ENCODE results near the gene GRM7.
A peak's percentile ranks its signal among the peaks of the same experiment; 100 is the strongest.

The GRM7 gene

GRCh38 chr3:7678521-7678920 lies 817.6 kb downstream of the GRM7 start:
- no peak for DNase-seq

DNA sequence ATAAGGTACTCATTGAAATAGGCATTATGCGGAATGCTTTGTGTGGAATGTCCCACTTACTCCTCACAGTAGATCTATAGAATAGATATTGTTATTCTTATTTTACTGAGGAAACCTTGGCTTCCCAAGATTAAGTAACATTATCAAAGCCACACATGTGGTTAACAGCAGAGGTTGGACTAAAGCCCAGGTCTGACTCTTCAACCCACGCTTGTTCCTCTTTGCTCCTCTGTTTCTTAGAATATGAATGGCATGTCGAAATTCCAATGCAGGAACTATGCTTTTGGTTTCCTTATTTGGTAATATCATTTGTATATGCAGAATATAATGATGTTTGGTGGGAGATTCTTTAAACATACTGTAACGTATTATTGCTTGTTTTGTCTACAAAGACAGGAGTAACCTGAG lies 821.9 kb downstream of the GRM7 start:
- peak; percentile 89 for DNase-seq

- peak; percentile 18 for DNase-seq
These were observed 822.5 kb downstream of the GRM7 start for GRCh38 chr3:7683426-7683825.

- no peak for DNase-seq
These were observed 823.3 kb downstream of the GRM7 start for GRCh38 chr3:7684182-7684715.

DNA sequence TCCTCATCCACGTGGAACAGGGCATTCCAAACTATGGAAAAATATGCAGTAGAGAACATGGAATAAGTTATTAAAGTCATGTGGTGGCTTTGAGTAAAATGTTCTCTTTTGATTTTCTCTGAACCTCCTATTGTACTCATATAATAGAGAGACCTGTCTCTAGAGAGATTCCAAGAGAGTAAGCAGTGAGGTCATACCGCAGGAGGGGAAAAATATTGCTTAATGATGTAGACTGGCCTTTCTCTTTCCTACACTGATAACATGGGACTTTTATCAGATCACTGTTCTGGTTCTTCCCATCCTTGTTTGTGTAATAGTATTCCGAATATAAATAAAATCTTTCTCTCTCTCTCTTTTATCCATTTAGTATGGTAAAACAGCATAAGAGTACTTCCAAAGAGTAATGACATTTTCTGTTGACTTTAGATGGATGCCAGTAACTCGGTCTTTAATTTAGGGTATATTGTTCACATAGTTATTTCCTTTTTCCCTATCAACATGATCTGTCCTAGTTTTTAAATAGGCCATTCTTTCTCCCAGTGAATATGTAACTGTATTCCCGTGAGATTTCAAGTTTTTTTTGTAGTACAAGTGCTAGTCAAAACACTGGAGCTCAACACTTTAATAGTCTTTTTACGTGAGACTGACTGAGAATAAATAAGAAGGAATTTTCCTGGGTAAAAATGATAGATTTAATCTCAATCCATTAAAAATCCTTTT lies 826.7 kb downstream of the GRM7 start:
- no peak for DNase-seq

DNA sequence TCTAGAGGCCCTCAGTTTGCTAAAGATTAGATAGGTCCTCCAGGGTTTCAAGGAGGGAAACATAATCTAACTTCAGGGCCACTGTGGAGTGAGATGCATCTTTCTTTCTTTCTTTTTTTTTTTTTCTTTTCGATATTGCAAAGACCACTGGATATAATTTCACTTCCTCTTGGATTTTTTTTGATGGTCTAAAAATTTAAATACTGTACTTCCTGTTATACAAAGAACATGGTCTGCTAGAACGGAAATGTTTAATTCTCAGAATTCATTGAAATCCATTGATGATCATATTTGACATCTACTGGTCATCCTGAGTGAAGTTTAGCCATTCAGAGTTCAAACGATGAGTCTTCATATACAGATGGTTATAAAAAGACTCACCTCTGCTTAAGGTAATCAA lies 832.0 kb downstream of the GRM7 start:
- DNase-seq, result no peak

DNA sequence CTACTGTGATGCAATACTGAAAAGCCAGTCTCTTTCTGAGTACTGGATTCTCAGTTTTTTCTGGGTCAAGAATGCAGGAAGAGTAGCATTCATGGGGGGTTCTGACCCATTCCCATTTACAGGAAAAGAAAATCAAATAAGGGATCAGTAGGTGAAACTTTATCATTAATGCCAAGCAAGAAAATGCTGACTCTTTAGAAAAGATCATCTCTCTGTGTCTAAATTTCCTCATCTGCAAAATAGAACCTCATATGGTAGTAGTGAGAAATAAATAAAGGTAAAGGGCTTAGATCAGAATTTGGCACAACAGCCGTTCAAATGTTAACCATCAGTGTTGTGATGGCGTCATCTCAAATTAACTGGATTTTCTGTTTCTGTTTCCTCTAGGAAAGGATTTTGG lies 833.1 kb downstream of the GRM7 start:
- DNase-seq, result no peak

GRCh38 chr3:7695049-7695448 lies 834.1 kb downstream of the GRM7 start:
- no peak for DNase-seq

- DNase-seq, result no peak
These were observed 835.4 kb downstream of the GRM7 start for GRCh38 chr3:7696320-7696719.

GRCh38 chr3:7697548-7697947 lies 836.6 kb downstream of the GRM7 start:
- peak; percentile 65 for DNase-seq

- DNase-seq, result no peak
These were observed 839.6 kb downstream of the GRM7 start for GRCh38 chr3:7700539-7700938.

- no peak for DNase-seq
These were observed 840.1 kb downstream of the GRM7 start for GRCh38 chr3:7700977-7701376.

- DNase-seq, result no peak
These were observed 846.3 kb downstream of the GRM7 start for GRCh38 chr3:7707187-7707586.

- no peak for DNase-seq
These were observed 848.6 kb downstream of the GRM7 start for GRCh38 chr3:7709376-7710082.

DNA sequence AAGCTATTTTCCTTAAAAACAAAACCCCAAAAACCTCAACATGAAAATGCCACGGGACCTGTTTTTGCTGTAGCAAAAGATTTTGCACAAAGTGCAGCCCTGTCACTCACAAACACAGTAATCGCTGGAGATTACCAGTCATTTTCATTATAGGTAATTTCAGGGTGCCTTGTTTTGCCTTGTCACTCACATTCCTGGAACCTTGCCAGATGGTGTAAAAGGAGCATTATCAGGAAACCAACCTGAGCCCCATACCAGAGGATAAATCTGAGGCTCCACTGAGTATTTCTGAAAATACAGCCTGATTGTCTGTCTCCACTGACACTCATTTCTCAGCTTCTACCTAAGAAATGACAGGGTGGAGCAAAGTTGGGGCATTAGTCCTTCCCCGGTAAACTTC lies 849.4 kb downstream of the GRM7 start:
- peak; percentile 50 for DNase-seq

- DNase-seq, result no peak
These were observed 852.8 kb downstream of the GRM7 start for GRCh38 chr3:7713724-7714123.

- DNase-seq, result no peak
These were observed 859.9 kb downstream of the GRM7 start for GRCh38 chr3:7720649-7721297.

DNA sequence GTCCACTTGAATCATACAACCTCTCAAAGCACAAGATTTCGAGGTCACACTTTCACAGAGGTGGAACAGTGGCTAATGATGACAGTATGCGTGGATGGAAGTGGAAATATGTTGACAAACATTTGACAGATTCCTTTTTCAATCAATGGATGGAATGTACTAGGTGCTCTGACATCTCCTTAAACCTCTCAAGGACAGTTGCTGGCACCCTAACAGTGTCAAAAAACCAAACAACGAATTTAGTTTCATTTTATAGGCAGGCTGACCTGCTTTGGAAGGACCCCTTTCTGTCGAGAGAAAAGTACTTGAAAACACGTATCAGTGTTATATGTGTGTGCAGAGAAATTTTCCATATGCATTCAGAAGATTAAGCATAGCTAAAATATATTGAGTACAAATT lies 861.0 kb downstream of the GRM7 start:
- DNase-seq, result no peak

GRCh38 chr3:7728566-7729519 lies 867.9 kb downstream of the GRM7 start:
- no peak for DNase-seq

DNA sequence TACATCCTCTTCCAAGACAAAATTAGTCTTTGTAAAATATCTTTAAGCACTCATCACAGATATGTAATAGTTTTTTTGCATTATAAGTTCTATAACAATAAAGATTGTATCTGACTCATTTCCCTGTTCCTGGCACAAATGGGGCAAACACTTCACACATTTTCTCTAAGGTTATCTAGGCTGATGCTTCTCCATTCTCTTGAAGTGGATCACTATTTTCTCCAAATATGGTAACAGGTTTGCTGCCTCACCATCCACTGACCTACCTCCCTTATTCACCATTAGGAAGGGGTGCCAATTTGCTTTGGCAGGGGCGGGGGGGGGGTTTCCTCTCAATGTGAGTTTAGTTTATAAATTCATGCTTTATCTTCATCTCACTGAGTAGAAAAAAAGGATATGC lies 873.0 kb downstream of the GRM7 start:
- DNase-seq, result no peak

DNA sequence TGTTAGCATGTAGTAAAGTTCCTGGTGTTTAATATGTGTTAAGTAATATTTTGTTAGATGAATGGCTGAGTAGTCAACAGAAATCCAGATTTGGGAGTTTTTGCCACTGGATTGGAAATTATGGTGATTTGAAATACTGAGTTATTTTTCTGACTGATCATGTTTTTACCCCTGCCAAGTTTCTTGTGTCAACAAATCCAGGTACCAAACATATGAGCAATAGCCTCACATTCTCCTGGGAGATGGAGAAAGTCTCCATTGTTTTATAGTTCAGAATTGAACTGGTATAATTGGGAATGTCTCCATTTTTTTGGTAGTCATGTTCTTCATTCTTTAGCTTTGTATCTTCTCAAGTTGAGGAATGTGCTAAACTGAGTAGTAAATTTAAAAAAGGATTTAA lies 873.5 kb downstream of the GRM7 start:
- DNase-seq, result no peak

GRCh38 chr3:7737263-7737662 lies 876.3 kb downstream of the GRM7 start:
- no peak for DNase-seq

- DNase-seq, result no peak
These were observed 878.8 kb downstream of the GRM7 start for GRCh38 chr3:7739754-7740153.
